GM19438 (cell line): ENCODE measurements around the gene UBE3C.

Experiments
- ATAC-seq: cut with Tn5 transposase; IDR thresholded peaks from one replicate; pipeline ENCODE4 v1.9.1; 2021; ENCODE audit warnings: low read depth; ENCODE audit not compliant: unreplicated experiment

The UBE3C gene

GRCh38 chr7:157168571-157168970 is 29.8 kb downstream of the UBE3C start:
- ATAC-seq = no peak

GRCh38 chr7:157176771-157177170 is 38.0 kb downstream of the UBE3C start:
- ATAC-seq = no peak

- ATAC-seq = no peak
These were observed 38.7 kb downstream of the UBE3C start for GRCh38 chr7:157177333-157177982.

- ATAC-seq = no peak
These were observed 39.3 kb downstream of the UBE3C start for GRCh38 chr7:157177983-157178381.

- no peak for ATAC-seq
These were observed 45.1 kb downstream of the UBE3C start for GRCh38 chr7:157183832-157184231.

GRCh38 chr7:157188091-157188665 is 49.5 kb downstream of the UBE3C start:
- ATAC-seq = no peak

- ATAC-seq = no peak
These were observed 50.7 kb downstream of the UBE3C start for GRCh38 chr7:157189405-157189804.

- no peak for ATAC-seq
These were observed 54.1 kb downstream of the UBE3C start for GRCh38 chr7:157192861-157193260.

- no peak for ATAC-seq
These were observed 54.5 kb downstream of the UBE3C start for GRCh38 chr7:157193274-157193673.

GRCh38 chr7:157194948-157195347 is 56.2 kb downstream of the UBE3C start:
- no peak for ATAC-seq

- no peak for ATAC-seq
These were observed 57.1 kb downstream of the UBE3C start for GRCh38 chr7:157195868-157196267.

GRCh38 chr7:157204134-157204533 is 65.4 kb downstream of the UBE3C start:
- no peak for ATAC-seq

GRCh38 chr7:157205438-157205837 is 66.7 kb downstream of the UBE3C start:
- ATAC-seq = no peak

GRCh38 chr7:157208571-157209413 is 70.1 kb downstream of the UBE3C start:
- ATAC-seq = no peak

GRCh38 chr7:157210682-157211081 is 72.0 kb downstream of the UBE3C start:
- no peak for ATAC-seq

- ATAC-seq = no peak
These were observed 73.0 kb downstream of the UBE3C start for GRCh38 chr7:157211690-157212089.

GRCh38 chr7:157219154-157219553 is 80.4 kb downstream of the UBE3C start:
- peak; percentile 90 for ATAC-seq

- no peak for ATAC-seq
These were observed 82.3 kb downstream of the UBE3C start for GRCh38 chr7:157220916-157221569.

GRCh38 chr7:157222687-157223086 is 84.0 kb downstream of the UBE3C start:
- no peak for ATAC-seq

GRCh38 chr7:157224627-157225026 is 85.9 kb downstream of the UBE3C start:
- no peak for ATAC-seq

GRCh38 chr7:157228864-157229422 is 90.2 kb downstream of the UBE3C start:
- no peak for ATAC-seq
